ENCODE data around the gene CALHM2.

CALHM2 gene

GRCh38 chr10:103433858-103434257 is 18.3 kb downstream of the CALHM2 start:
- H3K4me3 ChIP-seq (ENCODE audit: low read length), result no peak overlapping the region
- TF ChIP-seq CTCF (conservative IDR thresholded peaks at IDR 0.05; ENCODE audit: low read depth, low read length), result no peak
- no peak for DNase-seq (ENCODE audit: low read depth)

- TF ChIP-seq CTCF (conservative IDR thresholded peaks at IDR 0.05; ENCODE audit: low read depth, low read length), result no peak
- DNase-seq (ENCODE audit: low read depth), result no peak
- H3K4me3 ChIP-seq (ENCODE audit: low read length), result no peak overlapping the region
Measured at GRCh38 chr10:103431902-103432301, 20.3 kb downstream of the CALHM2 start.

- no peak for TF ChIP-seq CTCF (conservative IDR thresholded peaks at IDR 0.05; ENCODE audit: low read depth, low read length)
- DNase-seq (ENCODE audit: low read depth), result no peak
- H3K4me3 ChIP-seq (ENCODE audit: low read length), result no peak overlapping the region
Measured at GRCh38 chr10:103429647-103430046, 22.5 kb downstream of the CALHM2 start.

- no peak overlapping the region for H3K4me3 ChIP-seq (ENCODE audit: low read length)
- TF ChIP-seq CTCF (conservative IDR thresholded peaks at IDR 0.05; ENCODE audit: low read depth, low read length), result no peak
- no peak for DNase-seq (ENCODE audit: low read depth)
Measured at GRCh38 chr10:103428989-103429643, 23.1 kb downstream of the CALHM2 start.

GRCh38 chr10:103427866-103428265 is 24.3 kb downstream of the CALHM2 start:
- TF ChIP-seq CTCF (conservative IDR thresholded peaks at IDR 0.05; ENCODE audit: low read depth, low read length), result no peak
- no peak overlapping the region for H3K4me3 ChIP-seq (ENCODE audit: low read length)
- no peak for DNase-seq (ENCODE audit: low read depth)

GRCh38 chr10:103423748-103424147 is 28.4 kb downstream of the CALHM2 start:
- no peak overlapping the region for H3K4me3 ChIP-seq (ENCODE audit: low read length)
- no peak for TF ChIP-seq CTCF (conservative IDR thresholded peaks at IDR 0.05; ENCODE audit: low read depth, low read length)
- no peak for DNase-seq (ENCODE audit: low read depth)

- no peak overlapping the region for H3K4me3 ChIP-seq (ENCODE audit: low read length)
- no peak for DNase-seq (ENCODE audit: low read depth)
- TF ChIP-seq CTCF (conservative IDR thresholded peaks at IDR 0.05; ENCODE audit: low read depth, low read length), result no peak
Measured at GRCh38 chr10:103419101-103419500, 33.1 kb downstream of the CALHM2 start.

Data from retinal pigment epithelial cell (primary cell).